HG03039 (cell line): ENCODE data around the gene ACOXL.
"Not testable (repeated sequence)": the region's sequence is repeated elsewhere in the genome, so short reads cannot be mapped to it uniquely, and the experiment has no call there.

Source experiments
- ATAC-seq: cut with Tn5 transposase; IDR thresholded peaks from one replicate; pipeline ENCODE4 v1.9.1; 2021; ENCODE audit warnings: mild to moderate bottlenecking, moderate library complexity; ENCODE audit not compliant: unreplicated experiment

Gene ACOXL

DNA sequence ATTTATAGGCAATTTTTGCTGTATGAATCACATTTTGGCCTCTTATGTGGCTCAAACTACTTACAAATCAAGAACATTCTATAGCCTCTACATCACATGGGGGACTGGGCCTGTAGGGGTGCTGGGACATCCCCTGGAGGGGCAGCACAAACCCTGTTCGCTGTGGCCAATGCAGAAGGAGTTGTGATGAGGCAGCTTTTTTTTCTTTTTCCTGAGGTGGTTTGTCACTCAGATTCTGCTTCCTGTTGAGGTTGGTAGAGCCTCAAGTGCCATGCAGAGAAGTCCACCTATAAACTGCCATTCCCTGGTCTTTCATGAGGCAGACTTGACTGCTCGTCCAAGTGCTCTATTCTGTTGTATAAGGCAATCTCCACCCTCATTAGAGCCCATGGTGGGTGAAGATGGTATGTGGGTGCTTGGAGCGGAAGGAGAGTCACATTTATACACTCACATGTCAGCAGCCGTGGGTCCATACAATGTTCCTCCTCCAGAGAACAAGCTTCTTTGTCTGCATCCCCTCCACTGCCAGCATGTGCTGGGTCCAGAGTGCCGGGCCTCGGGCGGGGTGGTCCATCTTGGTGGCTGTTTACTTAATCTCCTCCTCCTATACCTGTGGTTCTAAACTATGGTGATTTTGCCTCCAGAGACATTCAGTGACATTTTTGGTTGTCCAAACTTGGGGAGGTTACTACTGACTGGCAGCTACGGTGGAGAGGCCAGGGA lies 120.3 kb downstream of the ACOXL start:
- no peak for ATAC-seq

DNA sequence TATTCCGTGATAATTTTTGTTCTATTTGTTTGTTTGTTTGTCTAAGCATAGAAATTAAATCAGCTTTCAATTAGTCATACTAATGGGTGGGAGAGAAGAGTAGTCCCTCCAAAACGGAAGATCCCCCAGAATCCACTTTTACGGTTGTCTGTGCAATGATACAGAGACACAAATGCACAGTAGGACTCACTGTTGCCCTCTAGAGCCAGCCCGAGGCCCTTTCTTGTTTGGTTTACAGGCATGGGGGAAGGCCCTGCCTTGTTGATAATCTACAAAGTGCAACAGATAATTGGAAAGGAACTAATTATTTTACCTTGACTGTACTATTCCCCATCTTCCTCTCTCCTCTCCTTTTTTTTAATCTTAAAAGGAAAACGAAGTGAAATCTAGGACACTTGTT lies 121.1 kb downstream of the ACOXL start:
- no peak for ATAC-seq

DNA sequence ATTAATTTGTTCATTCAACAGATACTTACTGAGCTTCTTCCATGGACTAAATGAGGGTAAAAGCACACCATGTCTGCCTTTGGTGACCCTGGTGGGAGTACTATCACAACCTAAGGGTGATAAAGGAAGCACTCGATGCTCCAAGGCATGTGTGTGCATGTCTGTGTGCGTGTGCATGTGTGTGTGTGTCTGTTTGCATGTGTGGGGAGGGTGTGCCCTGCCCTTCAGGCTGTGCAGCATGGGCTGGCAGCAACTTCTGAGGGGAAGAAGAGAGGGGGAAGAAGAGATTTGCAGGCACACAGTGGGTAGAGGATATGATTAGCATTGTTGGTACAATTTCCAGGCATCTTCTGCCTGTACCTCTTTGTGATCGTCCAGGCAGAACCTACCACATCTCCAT lies 121.6 kb downstream of the ACOXL start:
- no peak for ATAC-seq

DNA sequence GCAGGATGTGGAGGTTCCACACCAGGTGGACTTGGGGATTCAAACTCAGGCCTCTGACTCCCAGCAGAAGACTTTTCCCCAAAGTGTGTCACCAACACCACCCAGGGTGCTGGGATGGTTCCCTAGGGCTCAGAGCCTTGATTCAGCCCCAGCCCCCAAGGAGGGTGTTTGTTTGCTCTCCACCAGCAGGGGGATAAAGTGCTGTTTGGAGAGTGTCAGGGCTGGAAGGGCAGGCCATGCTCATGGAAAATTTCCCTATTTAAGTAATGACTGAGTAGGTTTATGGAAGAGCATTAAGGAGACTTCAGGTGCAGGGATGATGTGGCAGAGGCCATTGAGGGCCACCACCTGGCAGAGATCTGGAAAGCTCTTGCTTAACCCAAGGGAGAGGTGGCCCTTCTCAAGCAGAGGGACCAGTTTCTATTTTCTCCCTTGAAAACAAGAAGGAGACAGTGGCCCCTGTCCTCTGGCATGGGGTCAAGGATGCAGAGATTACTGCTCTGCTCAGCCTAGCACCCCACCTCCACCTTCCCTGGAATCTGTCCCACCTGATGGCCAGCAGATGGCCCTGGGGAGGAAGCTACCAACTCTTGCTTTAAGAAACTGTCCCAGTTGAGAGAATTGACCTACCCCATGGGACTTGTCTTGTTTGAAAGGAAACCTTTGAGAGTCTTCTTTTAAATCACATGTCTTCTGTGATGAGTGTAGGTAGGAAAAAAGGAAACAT lies 122.1 kb downstream of the ACOXL start:
- ATAC-seq = no peak

GRCh38 chr2:110855841-110856240 lies 123.5 kb downstream of the ACOXL start:
- not testable (repeated sequence) for ATAC-seq

- ATAC-seq = peak; percentile 89
Measured at GRCh38 chr2:110858135-110858725, 125.9 kb downstream of the ACOXL start.

DNA sequence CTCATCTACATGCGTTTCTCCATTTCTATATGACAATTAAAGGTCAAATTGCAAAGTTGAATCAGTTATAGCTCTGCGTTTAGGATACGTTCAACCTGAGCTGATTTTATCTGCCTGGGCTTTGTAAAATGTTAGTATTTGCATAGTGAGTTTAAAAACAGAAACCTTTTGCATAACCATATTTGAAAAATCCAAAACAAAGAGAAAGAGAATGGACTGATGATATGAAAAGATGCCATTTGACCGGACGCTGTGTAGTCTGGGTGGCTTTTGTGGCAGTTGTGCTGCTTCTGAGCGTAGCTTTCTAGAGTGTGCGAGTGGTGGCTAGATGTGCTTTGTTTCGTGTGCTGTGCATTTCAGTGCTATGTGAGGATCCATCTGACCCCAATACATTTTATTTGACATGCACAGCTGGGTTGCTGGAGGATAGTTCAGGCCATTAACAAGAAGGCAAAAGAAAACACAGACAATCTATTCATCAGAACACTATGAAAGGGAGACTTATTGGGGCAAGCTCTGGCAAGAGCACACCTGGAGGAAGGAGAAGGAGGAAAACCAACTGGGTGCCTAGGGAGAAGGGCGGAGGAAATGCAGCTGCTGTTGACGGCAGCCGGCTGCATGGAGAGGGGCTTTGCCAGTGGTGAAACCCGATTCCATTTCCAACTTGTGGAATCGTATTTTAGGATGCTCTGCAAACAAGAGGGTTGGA lies 126.8 kb downstream of the ACOXL start:
- ATAC-seq = no peak

DNA sequence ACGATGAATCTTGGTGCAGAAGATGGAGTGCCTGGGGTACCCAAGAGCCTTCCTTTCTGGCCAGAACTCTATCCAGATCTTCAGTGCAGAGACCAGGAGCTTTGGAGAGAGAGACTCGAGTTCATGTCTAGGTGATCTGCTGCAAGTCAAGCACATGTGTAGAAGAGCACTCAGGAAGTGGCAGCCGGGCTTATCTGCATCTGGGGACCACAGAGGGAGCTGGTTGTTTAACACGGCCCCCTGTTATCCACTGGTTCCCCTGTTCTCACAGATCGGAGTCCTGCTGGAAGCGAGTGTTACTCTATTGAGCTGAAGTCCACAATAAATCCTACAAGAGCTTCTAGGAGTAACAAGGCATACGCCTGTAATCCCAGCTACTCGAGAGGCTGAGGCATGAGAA lies 128.3 kb downstream of the ACOXL start:
- ATAC-seq = no peak

DNA sequence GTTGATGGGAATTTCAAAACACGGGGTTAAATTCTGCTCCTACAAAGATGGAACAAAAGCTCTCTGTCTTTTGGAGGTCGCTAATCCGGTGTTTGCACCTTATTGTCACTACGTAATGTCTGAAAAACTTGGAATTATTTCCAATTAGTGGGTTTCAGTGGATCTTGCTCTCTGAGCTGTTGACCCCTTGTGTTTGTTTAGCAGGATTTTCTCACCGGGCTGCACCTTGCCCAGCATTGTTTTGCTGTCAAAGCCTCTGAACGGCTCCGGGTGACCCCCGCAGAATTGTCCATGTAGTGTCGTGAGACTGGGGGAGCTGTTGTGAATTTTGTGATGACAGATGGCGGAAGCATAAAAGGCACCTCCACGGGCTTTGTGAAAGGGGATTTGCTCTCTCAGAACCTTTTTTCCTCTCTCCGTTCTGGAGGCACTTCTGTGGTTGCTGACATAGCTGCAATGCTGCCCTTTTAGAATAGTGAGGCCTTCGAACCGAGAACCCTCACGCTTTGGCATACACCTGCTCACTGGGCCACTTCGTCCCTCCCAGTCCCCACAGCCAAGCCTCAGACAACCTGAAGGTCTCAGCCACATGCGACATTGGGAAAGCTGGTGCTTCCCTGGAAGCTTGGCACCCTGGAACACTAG lies 129.4 kb downstream of the ACOXL start:
- no peak for ATAC-seq

- ATAC-seq = no peak
Measured at GRCh38 chr2:110863726-110864125, 131.4 kb downstream of the ACOXL start.

DNA sequence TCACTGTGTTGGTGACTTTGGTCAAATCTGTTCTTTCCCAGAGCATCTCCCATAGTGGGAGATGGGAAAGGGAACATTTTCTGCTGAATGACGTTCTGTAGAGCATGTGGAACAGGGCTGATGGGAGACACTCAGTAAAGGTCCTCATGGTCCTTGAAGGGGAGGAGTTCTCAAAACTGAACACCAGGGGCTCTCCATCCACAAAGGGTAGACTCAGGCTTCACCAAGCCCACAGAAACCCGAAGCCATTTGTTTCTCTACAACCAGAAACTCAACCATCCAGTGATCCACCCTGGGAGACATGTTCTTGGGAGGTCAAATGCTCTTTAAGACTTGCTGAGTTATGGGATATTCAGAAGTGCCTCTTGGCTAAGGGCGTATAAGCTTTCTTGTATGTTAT lies 131.8 kb downstream of the ACOXL start:
- ATAC-seq = no peak

DNA sequence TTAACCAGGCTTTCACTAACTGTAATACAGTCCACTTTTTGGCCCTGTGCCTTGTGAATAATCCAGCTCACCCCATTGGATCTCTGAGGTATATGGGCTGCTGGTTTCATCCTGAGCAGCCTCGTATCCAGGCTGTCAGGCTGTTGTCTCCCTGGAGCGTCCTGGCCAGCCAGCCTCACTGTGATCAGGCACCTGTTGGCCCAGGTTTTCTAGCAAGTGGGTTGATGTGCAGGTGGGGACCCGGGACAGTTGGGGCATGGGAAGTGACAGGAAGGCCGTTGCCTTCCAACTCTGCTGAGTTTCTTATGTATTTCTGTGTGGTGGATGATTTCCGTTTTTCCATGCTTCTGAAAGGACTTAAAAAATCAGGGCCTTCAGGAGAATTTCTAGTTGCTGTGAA lies 132.4 kb downstream of the ACOXL start:
- ATAC-seq = no peak

DNA sequence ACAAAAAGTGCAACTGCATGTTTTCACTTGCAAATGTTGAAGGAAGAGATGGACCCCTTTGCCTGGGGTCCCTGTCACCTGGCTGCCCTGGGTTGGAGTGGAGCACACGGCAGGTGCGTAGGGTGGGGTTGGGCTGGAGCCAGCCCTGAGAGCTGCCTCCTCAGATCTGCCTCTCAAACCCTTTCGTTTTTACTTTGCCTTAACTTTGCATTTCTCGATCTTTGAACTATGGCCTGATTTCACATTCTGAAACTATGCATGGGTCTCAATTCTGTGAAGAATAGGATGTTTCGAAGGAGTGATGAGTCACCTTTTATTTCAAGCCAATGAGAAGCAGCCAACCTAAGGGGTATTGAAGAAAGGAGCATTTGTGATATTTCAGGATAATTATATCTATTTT lies 132.8 kb downstream of the ACOXL start:
- ATAC-seq = peak; percentile 78

DNA sequence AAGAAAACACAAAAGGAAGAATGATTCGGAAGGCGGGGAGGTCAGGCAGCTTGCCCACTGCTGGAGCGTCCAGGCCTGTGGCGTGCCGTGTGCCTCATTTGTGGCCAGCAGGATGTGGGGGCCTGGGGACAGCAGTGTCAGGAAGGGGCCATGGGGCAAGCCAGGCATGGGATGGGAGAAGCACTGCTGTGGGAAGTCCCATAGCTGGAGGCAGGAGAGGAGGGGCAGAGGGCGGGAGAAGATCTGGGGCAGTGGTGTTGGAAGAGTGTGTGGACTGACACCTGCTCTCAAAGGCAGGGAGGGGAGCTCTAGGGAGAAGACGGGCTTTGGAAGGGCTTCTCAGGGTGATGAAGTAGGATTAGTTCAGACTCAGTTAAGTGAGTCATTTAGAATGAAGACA lies 133.7 kb downstream of the ACOXL start:
- no peak for ATAC-seq

DNA sequence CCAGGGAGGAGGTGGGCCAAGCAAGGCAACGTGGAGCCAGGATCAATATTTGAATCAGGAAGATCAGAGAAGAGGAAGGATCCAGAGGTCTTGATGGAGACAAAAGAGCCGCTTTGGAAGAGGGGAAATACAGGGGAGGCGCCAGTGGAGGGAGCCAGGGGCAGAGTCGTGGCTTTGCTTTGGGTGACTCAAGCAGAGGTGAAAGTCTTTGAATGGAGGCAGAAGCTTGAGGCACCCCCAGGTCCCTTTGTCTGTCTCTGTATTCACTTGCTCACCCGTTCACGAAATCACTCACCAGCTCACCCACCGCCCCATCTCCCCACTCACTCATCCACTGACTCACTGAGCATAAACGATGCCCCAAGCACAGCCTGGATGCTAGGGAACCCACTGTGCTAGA lies 134.1 kb downstream of the ACOXL start:
- ATAC-seq = no peak

GRCh38 chr2:110867078-110867477 lies 134.7 kb downstream of the ACOXL start:
- ATAC-seq = no peak

GRCh38 chr2:110868971-110869370 lies 136.6 kb downstream of the ACOXL start:
- no peak for ATAC-seq

DNA sequence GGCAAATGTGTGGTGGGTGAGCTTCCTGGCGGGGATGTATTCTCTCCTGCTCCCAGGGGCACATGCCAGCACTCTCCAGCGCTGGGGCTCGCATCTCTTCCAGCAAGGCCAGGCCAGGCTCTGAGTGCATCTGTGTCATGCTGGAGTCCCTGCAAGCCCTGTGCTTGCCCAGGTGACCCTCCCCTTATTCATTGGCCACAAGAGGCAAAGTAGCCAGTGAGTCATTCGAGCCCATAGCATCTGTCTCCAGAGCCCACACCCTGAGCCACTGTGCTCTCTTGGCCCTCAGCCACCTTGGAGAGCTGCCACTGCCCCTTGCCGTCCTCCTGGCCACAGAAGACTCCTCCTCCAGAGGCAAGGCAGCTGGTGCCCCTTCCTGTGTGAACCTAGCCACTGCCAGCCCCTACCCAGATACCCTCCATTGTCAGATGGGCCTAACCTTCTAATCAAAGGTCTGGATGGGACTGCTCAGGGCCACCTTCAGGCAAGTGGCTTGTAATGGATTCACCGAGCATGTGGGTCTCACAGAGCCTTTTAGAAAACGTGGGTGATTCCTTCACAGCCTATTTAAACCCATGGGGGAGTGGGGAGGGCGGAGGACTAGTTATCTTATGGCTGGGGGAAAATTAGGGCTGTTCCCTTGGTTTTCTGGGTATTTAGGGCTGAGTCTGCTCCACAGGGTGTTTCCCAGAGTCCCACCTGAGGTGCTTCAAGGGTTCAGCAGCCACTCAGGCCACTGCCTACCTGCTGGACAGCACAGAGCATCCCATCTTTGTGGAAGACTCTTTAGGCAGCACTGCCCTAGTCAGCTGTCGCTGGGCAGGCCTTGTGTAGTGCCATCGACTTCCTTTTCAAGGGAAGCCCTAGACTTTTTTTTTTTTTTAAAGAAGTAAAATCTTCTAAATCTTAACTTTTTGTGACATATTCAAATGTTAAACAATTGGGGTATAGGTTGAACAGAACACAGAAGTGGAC lies 137.4 kb downstream of the ACOXL start:
- no peak for ATAC-seq

DNA sequence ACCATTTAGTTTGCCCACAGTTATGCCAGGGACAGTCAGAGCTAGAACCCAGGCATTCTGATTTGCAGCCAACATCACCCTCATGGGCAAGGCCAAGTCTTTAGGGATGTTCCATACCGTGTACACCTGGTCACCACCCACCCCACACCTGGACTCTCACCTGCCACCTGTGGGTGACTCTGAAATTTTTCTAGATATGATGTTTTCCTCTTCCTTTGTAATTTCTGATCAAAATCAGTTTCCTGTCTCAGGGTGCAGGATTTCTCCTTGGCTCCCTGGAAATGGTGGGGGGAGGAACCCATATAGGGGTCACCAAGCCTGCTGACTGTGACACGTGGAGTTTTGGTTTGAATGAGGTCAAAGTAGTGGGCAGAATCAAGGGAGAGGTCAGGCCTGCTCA lies 138.2 kb downstream of the ACOXL start:
- no peak for ATAC-seq

DNA sequence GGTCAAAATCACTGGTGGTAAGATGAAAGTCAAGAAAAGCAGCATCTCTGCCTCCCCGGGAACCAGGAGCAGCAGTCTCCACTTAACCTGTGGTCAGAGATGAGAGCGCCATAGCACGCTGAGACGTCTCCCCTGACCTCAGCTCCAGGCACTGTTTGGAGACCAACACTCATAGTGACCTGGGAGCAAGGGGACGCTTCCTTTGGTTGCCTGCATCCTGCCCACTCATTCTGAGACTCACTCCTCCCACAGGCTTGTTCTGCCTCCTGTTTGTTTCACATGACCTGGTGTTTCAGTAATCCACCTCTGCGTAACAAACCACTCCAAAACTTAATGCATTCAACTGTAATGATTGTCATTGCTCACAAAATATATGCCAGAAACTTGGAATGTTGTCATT lies 139.3 kb downstream of the ACOXL start:
- no peak for ATAC-seq
